GM18858 (cell line): ENCODE data around the gene TSKU.

Experiments
- ATAC-seq: cut with Tn5 transposase; IDR thresholded peaks from one replicate; pipeline ENCODE4 v1.9.1; 2021; ENCODE audit not compliant: unreplicated experiment

The TSKU gene

GRCh38 chr11:76752321-76753143 is 30.6 kb upstream of the TSKU start:
- ATAC-seq, result no peak

GRCh38 chr11:76753449-76753848 is 29.7 kb upstream of the TSKU start:
- no peak for ATAC-seq

GRCh38 chr11:76753950-76754349 is 29.2 kb upstream of the TSKU start:
- ATAC-seq, result no peak

- ATAC-seq, result no peak
Measured at GRCh38 chr11:76756341-76756741, 26.8 kb upstream of the TSKU start.

GRCh38 chr11:76758311-76758710 is 24.8 kb upstream of the TSKU start:
- ATAC-seq, result no peak

GRCh38 chr11:76759092-76759491 is 24.1 kb upstream of the TSKU start:
- no peak for ATAC-seq

GRCh38 chr11:76759517-76759916 is 23.6 kb upstream of the TSKU start:
- ATAC-seq, result no peak

- no peak for ATAC-seq
Measured at GRCh38 chr11:76760236-76760635, 22.9 kb upstream of the TSKU start.

- no peak for ATAC-seq
Measured at GRCh38 chr11:76761718-76762355, 21.3 kb upstream of the TSKU start.

- no peak for ATAC-seq
Measured at GRCh38 chr11:76762356-76762752, 20.8 kb upstream of the TSKU start.

GRCh38 chr11:76762867-76763572 is 20.1 kb upstream of the TSKU start:
- ATAC-seq, result no peak

- no peak for ATAC-seq
Measured at GRCh38 chr11:76763573-76764346, 19.4 kb upstream of the TSKU start.

GRCh38 chr11:76764941-76765665 is 18.1 kb upstream of the TSKU start:
- no peak for ATAC-seq

GRCh38 chr11:76765863-76766350 is 17.2 kb upstream of the TSKU start:
- ATAC-seq, result no peak

- no peak for ATAC-seq
Measured at GRCh38 chr11:76766521-76766920, 16.6 kb upstream of the TSKU start.

- no peak for ATAC-seq
Measured at GRCh38 chr11:76767659-76768058, 15.5 kb upstream of the TSKU start.

GRCh38 chr11:76768088-76768908 is 14.9 kb upstream of the TSKU start:
- no peak for ATAC-seq

- ATAC-seq, result no peak
Measured at GRCh38 chr11:76768909-76769560, 14.1 kb upstream of the TSKU start.
